HEK293 (cell line): ENCODE measurements around the gene SELENOM.

Experiments
- CTCF ChIA-PET: fragments of 350-600 bp; formaldehyde crosslinking; extraction: SDS; loops from one replicate; lab custom pipeline; 2021; ENCODE audit warnings: antibody characterized with exemption; lab: Yijun Ruan, JAX
- POLR2A ChIA-PET: fragments of 300-600 bp; formaldehyde crosslinking; extraction: SDS; loops from one replicate; lab custom pipeline; 2020; ENCODE audit warnings: antibody characterized with exemption, inconsistent platforms; lab: Yijun Ruan, JAX
- H3K27ac ChIP-seq: fragments of 200-500 bp; sonication (Bioruptor generic); 2 replicates; pipeline ENCODE4 v1.5.1; 2014; ENCODE audit warnings: low read depth, low read length, control low read depth, inconsistent platforms; ENCODE audit errors: extremely low read depth
- H3K36me3 ChIP-seq, 2 experiments: fragments of 200-500 bp in 1 of 2; sonication (Bioruptor generic) in 1 of 2; 1 replicate in 1 of 2; 2 replicates in 1 of 2; pipeline ENCODE4 v1.5.1; 2014 to 2017; ENCODE audit warnings: inconsistent platforms in 2 of 2, low read length in 2 of 2; ENCODE audit not compliant: control insufficient read depth in 2 of 2, insufficient read depth in 1 of 2
- H3K4me1 ChIP-seq: fragments of 200-500 bp; sonication (Bioruptor generic); 2 replicates; pipeline ENCODE4 v1.5.1; 2014; ENCODE audit warnings: mild to moderate bottlenecking, low read length, inconsistent platforms; ENCODE audit not compliant: control insufficient read depth, insufficient read depth
- H3K4me3 ChIP-seq: 2 replicates; pipeline ENCODE4 v1.5.1; 2011; ENCODE audit warnings: low read depth, mild to moderate bottlenecking, control low read depth, low read length, moderate library complexity
- H3K9me3 ChIP-seq: fragments of 200-500 bp; sonication (Bioruptor generic); 2 replicates; pipeline ENCODE4 v1.5.1; 2014; ENCODE audit warnings: low read depth, low read length, inconsistent platforms; ENCODE audit not compliant: control insufficient read depth, insufficient read depth
- HIC1 ChIP-seq: fragments of 450-650 bp; formaldehyde crosslinking; IDR thresholded peaks from 2 replicates; pipeline ENCODE4 v1.5.1; 2016; ENCODE audit warnings: missing biosample characterization, missing genetic modification characterization
- HOXC10 ChIP-seq: sonication (generic); formaldehyde crosslinking; IDR thresholded peaks from 2 replicates; pipeline ENCODE4 v1.8.1; 2023; ENCODE audit warnings: mild to moderate bottlenecking, missing genetic modification reagents
- KLF1 ChIP-seq: fragments of 450-650 bp; formaldehyde crosslinking; IDR thresholded peaks from 2 replicates; pipeline ENCODE4 v1.5.1; 2016; ENCODE audit warnings: missing biosample characterization, missing genetic modification characterization
- KLF9 ChIP-seq: fragments of 450-650 bp; formaldehyde crosslinking; IDR thresholded peaks from 2 replicates; pipeline ENCODE4 v1.5.1; 2016; ENCODE audit warnings: missing biosample characterization, missing genetic modification characterization, low read depth
- PRDM1 ChIP-seq: fragments of 450-650 bp; formaldehyde crosslinking; IDR thresholded peaks from 2 replicates; pipeline ENCODE4; 2016; ENCODE audit warnings: missing biosample characterization, missing genetic modification characterization
- PRDM10 ChIP-seq: fragments of 450-650 bp; formaldehyde crosslinking; IDR thresholded peaks from 2 replicates; pipeline ENCODE4 v1.5.1; 2016; ENCODE audit warnings: missing biosample characterization, missing genetic modification characterization
- WT1 ChIP-seq: fragments of 450-650 bp; formaldehyde crosslinking; IDR thresholded peaks from 2 replicates; pipeline ENCODE4 v1.5.1; 2016; ENCODE audit warnings: missing biosample characterization, missing genetic modification characterization
- ZFHX2 ChIP-seq: fragments of 450-650 bp; formaldehyde crosslinking; conservative IDR thresholded peaks from 2 replicates; pipeline ENCODE4 v1.5.1; 2016; ENCODE audit warnings: missing biosample characterization, missing genetic modification characterization
- ZNF16 ChIP-seq: fragments of 450-650 bp; formaldehyde crosslinking; IDR thresholded peaks from 2 replicates; pipeline ENCODE4 v1.5.1; 2016; ENCODE audit warnings: low read depth, missing biosample characterization, missing genetic modification characterization
- ZNF221 ChIP-seq: fragments of 450-650 bp; formaldehyde crosslinking; IDR thresholded peaks from 2 replicates; pipeline ENCODE4 v1.5.1; 2017; ENCODE audit warnings: missing biosample characterization, missing genetic modification characterization, borderline replicate concordance
- ZNF23 ChIP-seq: fragments of 450-650 bp; formaldehyde crosslinking; IDR thresholded peaks from 2 replicates; pipeline ENCODE4 v1.5.1; 2016; ENCODE audit warnings: missing biosample characterization, missing genetic modification characterization, borderline replicate concordance
- ZNF248 ChIP-seq: fragments of 450-650 bp; formaldehyde crosslinking; IDR thresholded peaks from 2 replicates; pipeline ENCODE4 v1.5.1; 2017; ENCODE audit warnings: missing biosample characterization, missing genetic modification characterization
- ZNF324 ChIP-seq: fragments of 450-650 bp; formaldehyde crosslinking; IDR thresholded peaks from 2 replicates; pipeline ENCODE4 v1.5.1; 2016; ENCODE audit warnings: missing biosample characterization, missing genetic modification characterization
- ZNF449 ChIP-seq: fragments of 450-650 bp; formaldehyde crosslinking; IDR thresholded peaks from 2 replicates; pipeline ENCODE4 v1.5.1; 2017; ENCODE audit warnings: missing biosample characterization, mild to moderate bottlenecking, missing genetic modification characterization, moderate library complexity
- ZNF629 ChIP-seq: fragments of 450-650 bp; formaldehyde crosslinking; IDR thresholded peaks from 2 replicates; pipeline ENCODE4 v1.5.1; 2017; ENCODE audit warnings: missing biosample characterization, missing genetic modification characterization
- ZNF658 ChIP-seq: fragments of 450-650 bp; formaldehyde crosslinking; IDR thresholded peaks from 2 replicates; pipeline ENCODE4; 2016; ENCODE audit warnings: missing biosample characterization, missing genetic modification characterization
- ZNF747 ChIP-seq: fragments of 450-650 bp; formaldehyde crosslinking; IDR thresholded peaks from 2 replicates; pipeline ENCODE4 v1.5.1; 2016; ENCODE audit warnings: missing biosample characterization, missing genetic modification characterization
- ZNF785 ChIP-seq: fragments of 450-650 bp; formaldehyde crosslinking; IDR thresholded peaks from 2 replicates; pipeline ENCODE4 v1.5.1; 2016; ENCODE audit warnings: missing biosample characterization, missing genetic modification characterization
- ZSCAN5A ChIP-seq: fragments of 450-650 bp; formaldehyde crosslinking; IDR thresholded peaks from 2 replicates; pipeline ENCODE4 v1.5.1; 2016; ENCODE audit warnings: missing biosample characterization, missing genetic modification characterization
- ZXDB ChIP-seq: fragments of 450-650 bp; formaldehyde crosslinking; IDR thresholded peaks from 2 replicates; pipeline ENCODE4 v1.5.1; 2016; ENCODE audit warnings: missing biosample characterization, missing genetic modification characterization

SELENOM gene

GRCh38 chr22:31122532-31123291, 15.3 kb upstream of the SELENOM start, which contains the start of gene INPP5J (continued):
- no peak for TF ChIP-seq ZNF747
- TF ChIP-seq WT1 = no peak
- TF ChIP-seq ZFHX2 (tag by site-specific recombination) = no peak
- TF ChIP-seq ZNF16 = no peak
- no peak for TF ChIP-seq ZNF324 (tag by site-specific recombination)
- 0 out of 2 replicates have a peak, but pooled peaks have one; percentile 30 for TF ChIP-seq KLF9 (tag by site-specific recombination)

GRCh38 chr22:31122196-31122531, 14.8 kb upstream of the SELENOM start:
- Histone ChIP-seq H3K4me1 (0 out of 2 replicates have a peak, but pooled peaks cover 2% of the 10 kb centered on the region), H3K9me3 (no peaks in the 10 kb centered on the region)
- CTCF ChIA-PET = interaction anchor here (0.7 to 1.3 kb wide), 5 partner anchors 14 to 1816 kb away, joined by 3 to 5 read pairs (median 3); partner anchors contain the start of gene SELENOM
- 0 out of 2 replicates have a peak, but pooled peaks have one; percentile 40 for TF ChIP-seq HIC1 (tag by site-specific recombination)
- TF ChIP-seq ZNF629 (tag by site-specific recombination) = no peak
- TF ChIP-seq KLF1 (tag by site-specific recombination) = peak; percentile 56; the same call in 1 of the 2 replicates
- TF ChIP-seq, all 188 proteins: peak for 2
- H3K4me3 ChIP-seq = no peak overlapping the region
- POLR2A ChIA-PET = interaction anchor here (0.6 to 1.5 kb wide), 7 partner anchors 14 to 698 kb away, joined by 3 to 7 read pairs (median 5); partner anchors contain the start of genes LIMK2, MORC2, RNF185 and SELENOM
- no peaks in the 10 kb centered on the region for H3K36me3 ChIP-seq
- no peak overlapping the region; the same call in 1 of the 2 replicates for H3K27ac ChIP-seq

- Histone ChIP-seq H3K9me3 (no peaks in the 10 kb centered on the region), H3K4me3 (no peak overlapping the region), H3K27ac (no peak overlapping the region), H3K36me3 (no peaks in the 10 kb centered on the region), H3K4me1 (0 out of 2 replicates have a peak, but pooled peaks cover 2% of the 10 kb centered on the region)
- ChIA-PET CTCF (interaction anchor here (0.6 to 1.3 kb wide), 4 partner anchors 13 to 1815 kb away, joined by 3 to 4 read pairs (median 3); no protein-coding TSS in a partner anchor), POLR2A (no interaction called here)
- peak; percentile 77 for TF ChIP-seq PRDM1 (tag by site-specific recombination)
- TF ChIP-seq ZNF785 = peak; percentile 64; the same call in 1 of the 2 replicates
- TF ChIP-seq ZSCAN5A (tag by site-specific recombination) = no peak
Measured at GRCh38 chr22:31121403-31121802, 14.0 kb upstream of the SELENOM start.

GRCh38 chr22:31120642-31121041, 13.3 kb upstream of the SELENOM start:
- Histone ChIP-seq H3K4me1 (0 out of 2 replicates have a peak, but pooled peaks cover 2% of the 10 kb centered on the region), H3K27ac (no peak overlapping the region), H3K9me3 (no peaks in the 10 kb centered on the region), H3K4me3 (no peak overlapping the region), H3K36me3 (no peaks in the 10 kb centered on the region)
- CTCF ChIA-PET = interaction anchor here (0.6 to 1.0 kb wide), 3 partner anchors 9 to 193 kb away, joined by 3 to 4 read pairs (median 3); partner anchors contain the start of gene SELENOM
- POLR2A ChIA-PET = interaction anchor here (0.6 to 1.2 kb wide), 2 partner anchors 13 to 486 kb away, joined by 3 to 4 read pairs; partner anchors contain the start of gene SELENOM
- no peak for TF ChIP-seq PRDM10 (tag by site-specific recombination)
- TF ChIP-seq ZNF23 = no peak
- no peak for TF ChIP-seq ZNF449 (tag by site-specific recombination)
- no peak for TF ChIP-seq ZXDB (tag by site-specific recombination)
- TF ChIP-seq ZNF248 = no peak
- no peak for TF ChIP-seq ZNF658 (tag by site-specific recombination)
- no peak for TF ChIP-seq ZNF221 (tag by site-specific recombination)
- TF ChIP-seq HOXC10 (CRISPR knock-in tag) = no peak
